GM23338 (cell line): ENCODE data around the gene UBAC1.

Experiments used
- CREB1 ChIP-seq: fragments of 250-450 bp; sonication (Bioruptor Pico); IDR thresholded peaks from 2 replicates; pipeline ENCODE4 v1.5.0; 2020; ENCODE audit warnings: low read depth, mild to moderate bottlenecking, moderate library complexity
- ETS1 ChIP-seq: IDR thresholded peaks from 2 replicates; pipeline ENCODE4 v1.6.1; 2016; ENCODE audit warnings: antibody characterized with exemption
- EZH2 ChIP-seq: fragments of 200-600 bp; sonication (generic); IDR thresholded peaks from one replicate; pipeline ENCODE4 v1.8.0; 2017; ENCODE audit warnings: antibody characterized with exemption, mild to moderate bottlenecking, low read depth; ENCODE audit not compliant: unreplicated experiment
- EZH2phosphoT487 ChIP-seq: fragments of 200-600 bp; sonication (generic); IDR thresholded peaks from one replicate; pipeline ENCODE4 v1.8.1; 2018; ENCODE audit warnings: antibody characterized with exemption; ENCODE audit not compliant: unreplicated experiment
- JUNB ChIP-seq: IDR thresholded peaks from one replicate; pipeline ENCODE4 v1.6.1; 2016; ENCODE audit warnings: antibody characterized with exemption; ENCODE audit not compliant: unreplicated experiment
- NANOG ChIP-seq: IDR thresholded peaks from 2 replicates; pipeline ENCODE4 v1.6.1; 2016; ENCODE audit warnings: antibody characterized with exemption, borderline replicate concordance
- POLR2AphosphoS5 ChIP-seq: IDR thresholded peaks from 2 replicates; pipeline ENCODE4 v1.6.1; 2016; ENCODE audit warnings: antibody characterized with exemption, low read depth
- REST ChIP-seq: IDR thresholded peaks from one replicate; pipeline ENCODE4 v1.6.1; 2018; ENCODE audit warnings: antibody characterized with exemption; ENCODE audit not compliant: unreplicated experiment
- STAT1 ChIP-seq: IDR thresholded peaks from one replicate; pipeline ENCODE4 v1.6.1; 2016; ENCODE audit warnings: antibody characterized with exemption; ENCODE audit not compliant: unreplicated experiment
- TF ChIP-seq, protein P1 (sequence below), 2 experiments: fragments of 200-600 bp in 1 of 2; sonication (generic) in 1 of 2; conservative IDR thresholded peaks; 2 replicates each; pipeline versions ENCODE4 v1.5.1 to v1.6.1; 2016 to 2017; ENCODE audit warnings: antibody characterized with exemption in 2 of 2, low read depth in 2 of 2, mild to moderate bottlenecking in 2 of 2, moderate library complexity in 1 of 2

DNA sequence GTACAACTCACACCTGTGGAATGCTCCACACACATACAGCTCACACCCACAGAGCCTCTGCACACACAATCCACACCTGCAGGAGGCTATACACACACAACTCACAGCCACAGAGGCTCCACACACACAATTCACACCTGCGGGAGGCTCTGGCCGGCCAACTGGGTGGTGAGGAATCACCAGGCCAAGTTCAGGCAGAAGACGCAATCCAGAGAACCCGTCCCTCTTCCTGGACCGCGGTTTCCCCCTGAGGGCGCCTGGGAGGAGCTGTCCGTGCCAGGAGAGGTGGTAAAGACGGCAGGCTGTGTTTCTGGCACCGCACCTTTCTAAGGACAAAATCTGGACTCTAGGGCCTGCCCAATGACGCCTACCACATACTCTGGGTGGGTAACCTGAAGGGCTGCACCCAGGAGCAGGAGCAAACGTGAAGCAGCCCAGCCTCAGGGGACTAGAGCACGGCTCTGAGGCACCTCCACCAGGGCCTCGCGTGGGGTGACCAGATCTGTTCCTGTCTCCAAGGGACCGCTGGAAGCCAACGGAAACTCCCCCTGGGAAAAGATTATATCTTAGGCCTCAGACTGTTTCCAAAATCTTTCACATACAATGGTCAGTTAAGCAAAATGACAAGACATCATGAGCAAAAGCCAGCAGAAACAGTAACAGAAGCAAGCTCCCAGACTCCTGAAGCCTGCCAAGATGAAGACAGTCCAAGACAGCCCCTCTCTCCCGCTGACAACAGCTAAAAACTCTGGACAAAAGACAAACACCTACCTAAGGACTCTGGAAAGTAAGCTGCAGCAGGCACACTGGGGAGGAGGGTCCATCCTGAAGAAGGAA lies 70.8 kb downstream of the UBAC1 start:
- TF ChIP-seq, protein P1, sequence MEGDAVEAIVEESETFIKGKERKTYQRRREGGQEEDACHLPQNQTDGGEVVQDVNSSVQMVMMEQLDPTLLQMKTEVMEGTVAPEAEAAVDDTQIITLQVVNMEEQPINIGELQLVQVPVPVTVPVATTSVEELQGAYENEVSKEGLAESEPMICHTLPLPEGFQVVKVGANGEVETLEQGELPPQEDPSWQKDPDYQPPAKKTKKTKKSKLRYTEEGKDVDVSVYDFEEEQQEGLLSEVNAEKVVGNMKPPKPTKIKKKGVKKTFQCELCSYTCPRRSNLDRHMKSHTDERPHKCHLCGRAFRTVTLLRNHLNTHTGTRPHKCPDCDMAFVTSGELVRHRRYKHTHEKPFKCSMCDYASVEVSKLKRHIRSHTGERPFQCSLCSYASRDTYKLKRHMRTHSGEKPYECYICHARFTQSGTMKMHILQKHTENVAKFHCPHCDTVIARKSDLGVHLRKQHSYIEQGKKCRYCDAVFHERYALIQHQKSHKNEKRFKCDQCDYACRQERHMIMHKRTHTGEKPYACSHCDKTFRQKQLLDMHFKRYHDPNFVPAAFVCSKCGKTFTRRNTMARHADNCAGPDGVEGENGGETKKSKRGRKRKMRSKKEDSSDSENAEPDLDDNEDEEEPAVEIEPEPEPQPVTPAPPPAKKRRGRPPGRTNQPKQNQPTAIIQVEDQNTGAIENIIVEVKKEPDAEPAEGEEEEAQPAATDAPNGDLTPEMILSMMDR (conservative IDR thresholded peaks at IDR 0.05; ENCODE audit: low read depth in 2 of 2): no peak
- TF ChIP-seq EZH2: no peak
- TF ChIP-seq POLR2AphosphoS5: no peak
- TF ChIP-seq EZH2phosphoT487: no peak
- TF ChIP-seq REST: no peak
- TF ChIP-seq STAT1: no peak
- TF ChIP-seq NANOG: no peak
- TF ChIP-seq JUNB: no peak
- no peak for TF ChIP-seq ETS1
- no peak for TF ChIP-seq CREB1 (CRISPR knock-in tag)
